HG02973 (cell line): ENCODE measurements around the gene ZNF213.

Source experiments
- ATAC-seq: cut with Tn5 transposase; IDR thresholded peaks from one replicate; pipeline ENCODE4 v1.9.1; 2021; ENCODE audit warnings: moderate library complexity; ENCODE audit not compliant: unreplicated experiment

The ZNF213 gene

GRCh38 chr16:3188925-3189825 lies 54.3 kb downstream of the ZNF213 start:
- ATAC-seq, result no peak

GRCh38 chr16:3189869-3190268 lies 55.0 kb downstream of the ZNF213 start:
- no peak for ATAC-seq

- ATAC-seq, result no peak
These were observed 56.1 kb downstream of the ZNF213 start for GRCh38 chr16:3190949-3191353.
